IPS-18c (cell line): ENCODE measurements around the gene LLGL1.

Source experiments
- H3K4me3 ChIP-seq: 2 replicates; pipeline ENCODE4 v1.7.0; 2013; ENCODE audit warnings: low read depth, mild to moderate bottlenecking, low read length, moderate library complexity; ENCODE audit not compliant: insufficient read depth
- H3K9me3 ChIP-seq: one replicate; pipeline ENCODE4 v1.6.1; 2013; ENCODE audit warnings: mild to moderate bottlenecking, low read length, moderate library complexity; ENCODE audit not compliant: control insufficient read depth, insufficient read depth

Gene LLGL1

GRCh38 chr17:18256351-18256750 is 30.9 kb downstream of the LLGL1 start:
- H3K4me3 ChIP-seq, result no peak overlapping the region

GRCh38 chr17:18256776-18257175 is 31.3 kb downstream of the LLGL1 start:
- H3K4me3 ChIP-seq, result 0 out of 2 replicates have a peak overlapping the region, but pooled peaks have one; percentile 0
- H3K9me3 ChIP-seq, result no peaks in the 10 kb centered on the region

More at GRCh38 chr17:18256351-18256750, 30.9 kb downstream of the LLGL1 start:
- H3K9me3 ChIP-seq, result no peaks in the 10 kb centered on the region

- Histone ChIP-seq H3K4me3 (peak overlapping the region; percentile 98), H3K9me3 (no peaks in the 10 kb centered on the region)
Measured at GRCh38 chr17:18257268-18257981, 32.0 kb downstream of the LLGL1 start.

- peak overlapping the region; percentile 98 for H3K4me3 ChIP-seq
- no peaks in the 10 kb centered on the region for H3K9me3 ChIP-seq
Measured at GRCh38 chr17:18257982-18258355, 32.5 kb downstream of the LLGL1 start.

DNA sequence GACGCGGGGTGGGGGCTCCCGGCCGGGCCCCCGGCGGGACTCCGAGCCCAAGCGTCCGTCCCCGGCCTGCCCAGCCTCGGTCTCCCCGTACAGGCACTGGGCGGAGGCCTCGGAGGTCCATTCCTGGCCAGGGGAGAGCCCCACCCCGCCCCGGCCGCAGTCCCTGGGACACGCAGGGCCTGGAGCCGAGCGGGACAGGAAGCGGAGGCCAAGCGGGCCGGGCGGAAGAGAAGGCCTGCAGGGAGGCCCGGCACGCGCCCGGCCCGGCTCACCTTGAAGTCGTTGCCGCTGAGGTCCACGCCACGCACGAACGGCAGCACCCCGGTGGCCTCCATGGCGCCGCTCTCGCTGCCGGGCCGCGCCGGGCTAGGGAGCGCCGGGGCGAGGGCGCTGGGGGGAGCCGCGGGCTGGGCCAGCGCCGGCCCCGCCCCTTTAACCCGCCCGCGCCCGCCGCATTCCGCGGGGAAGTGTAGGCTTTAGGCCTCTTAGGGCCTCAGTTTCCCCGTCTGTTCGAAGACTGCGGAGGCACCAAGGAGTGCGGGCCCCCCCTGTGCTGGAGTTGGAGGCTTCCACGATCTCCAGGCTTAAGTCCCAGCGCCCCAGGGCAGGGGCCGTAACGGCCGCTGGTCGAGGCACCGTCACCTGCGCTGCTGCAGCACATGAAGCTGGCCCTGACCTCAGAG is 33.1 kb downstream of the LLGL1 start, which contains the start of gene FLII:
Gene FLII (minus strand): TSS at position 383 of the 683 bp plus-strand sequence. CDS start 48 bp downstream, at position 335.
- Histone ChIP-seq H3K9me3 (no peaks in the 10 kb centered on the region), H3K4me3 (peak within 1 kb of the TSS; percentile 98)

DNA sequence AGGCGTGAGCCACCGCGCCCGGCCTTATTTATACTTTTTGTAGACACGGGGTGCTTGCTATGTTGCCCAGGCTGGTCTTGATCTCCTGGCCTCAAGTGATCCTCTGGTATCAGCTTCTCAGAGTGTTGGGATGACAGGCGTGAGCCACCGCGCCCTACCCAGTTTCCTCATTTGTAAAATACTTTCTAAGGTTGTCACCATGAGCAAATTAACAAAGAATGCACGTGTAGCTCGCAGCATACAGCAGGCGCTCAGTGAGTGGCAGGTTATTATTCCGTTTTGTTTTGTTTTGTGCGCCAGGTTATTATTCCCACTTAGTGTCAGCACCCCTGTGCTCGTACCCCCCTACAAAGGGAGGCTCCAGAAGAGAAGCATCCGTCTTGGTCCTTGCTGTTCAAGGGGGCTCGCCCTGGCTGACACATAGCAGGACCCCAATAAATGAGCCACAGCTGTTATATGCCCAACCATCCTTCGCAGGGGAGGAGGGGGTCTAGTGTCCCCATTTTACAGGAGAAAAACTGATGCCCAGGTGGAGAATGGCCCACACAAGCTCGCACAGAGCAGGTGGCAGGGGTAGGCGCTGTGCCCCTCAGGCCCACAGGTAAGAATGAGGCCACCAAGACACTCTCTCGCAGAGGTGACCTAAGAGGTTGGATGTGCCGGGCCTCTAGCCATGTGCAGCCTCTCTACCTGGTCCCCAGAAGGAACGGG is 34.3 kb downstream of the LLGL1 start:
- H3K9me3 ChIP-seq, result no peaks in the 10 kb centered on the region
- H3K4me3 ChIP-seq, result peak overlapping the region; percentile 99; the same call in 1 of the 2 replicates

GRCh38 chr17:18260332-18261145 is 35.1 kb downstream of the LLGL1 start, which contains the start of gene MIEF2:
Gene MIEF2, plus strand, starts transcription at chr17:18260662. Its CDS starts 2,059 bp downstream, at chr17:18262721.
- H3K4me3 ChIP-seq, result peak within 1 kb of the TSS; percentile 99
- no peaks in the 10 kb centered on the region for H3K9me3 ChIP-seq

DNA sequence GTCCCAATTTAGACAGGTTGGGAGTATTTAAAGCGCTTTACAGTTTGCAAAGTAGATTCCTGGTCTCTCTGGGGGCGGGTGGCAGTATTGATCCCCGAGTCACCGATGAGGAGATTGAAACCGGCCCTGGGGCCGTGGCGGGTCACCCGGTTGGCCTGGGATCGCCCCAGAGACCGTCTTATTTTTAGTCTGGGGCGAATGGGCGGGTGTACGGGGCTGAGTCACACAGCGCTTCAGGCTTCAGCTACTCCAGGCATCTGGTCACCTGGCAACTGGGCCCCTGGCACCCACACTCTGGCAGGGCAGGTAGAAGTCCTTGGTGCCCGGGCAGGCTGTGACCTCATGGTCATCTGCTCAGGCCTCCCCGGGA is 35.7 kb downstream of the LLGL1 start:
- Histone ChIP-seq H3K9me3 (no peaks in the 10 kb centered on the region), H3K4me3 (peak overlapping the region; percentile 99)

DNA sequence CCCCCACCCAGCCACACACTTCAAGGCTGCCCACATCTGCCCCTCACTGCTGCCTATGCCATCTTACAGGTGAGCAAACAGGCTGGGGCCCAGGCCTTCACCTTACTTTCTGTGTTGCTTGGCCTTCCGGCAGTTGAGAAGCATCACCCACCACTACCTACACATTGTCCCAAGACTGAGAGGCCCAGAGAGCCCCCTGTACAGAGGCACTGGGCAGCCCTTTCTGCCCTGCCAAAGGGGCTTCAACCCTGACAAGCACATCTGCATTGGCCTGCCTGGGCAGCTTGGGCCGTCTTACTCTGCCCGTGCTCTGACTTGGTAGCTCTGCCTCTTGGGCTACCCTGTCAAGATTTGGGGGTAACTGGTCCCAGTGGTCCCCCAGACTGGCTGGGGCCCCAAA is 36.2 kb downstream of the LLGL1 start:
- no peaks in the 10 kb centered on the region for H3K9me3 ChIP-seq
- H3K4me3 ChIP-seq, result peak overlapping the region; percentile 99

DNA sequence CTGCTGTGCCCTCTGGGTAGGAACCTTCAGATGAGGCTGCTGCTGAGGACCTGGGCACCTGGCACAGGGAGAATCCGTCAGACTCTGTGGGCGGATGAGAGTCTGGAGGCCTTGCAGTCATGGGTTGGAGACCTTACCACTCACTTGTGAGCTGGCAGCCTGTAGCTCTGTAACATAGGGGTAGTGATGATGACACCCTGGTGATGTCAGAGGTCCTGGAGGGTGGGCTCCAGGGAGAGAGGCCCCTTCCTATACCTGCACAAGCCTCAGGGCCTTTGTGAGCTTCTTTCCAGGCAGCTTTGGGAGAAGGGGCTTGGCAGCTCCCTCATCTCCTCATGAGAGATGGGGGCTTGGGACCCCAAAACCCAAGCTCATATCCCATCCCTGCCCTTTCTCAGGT is 36.7 kb downstream of the LLGL1 start:
- Histone ChIP-seq H3K9me3 (no peaks in the 10 kb centered on the region), H3K4me3 (no peak overlapping the region)

DNA sequence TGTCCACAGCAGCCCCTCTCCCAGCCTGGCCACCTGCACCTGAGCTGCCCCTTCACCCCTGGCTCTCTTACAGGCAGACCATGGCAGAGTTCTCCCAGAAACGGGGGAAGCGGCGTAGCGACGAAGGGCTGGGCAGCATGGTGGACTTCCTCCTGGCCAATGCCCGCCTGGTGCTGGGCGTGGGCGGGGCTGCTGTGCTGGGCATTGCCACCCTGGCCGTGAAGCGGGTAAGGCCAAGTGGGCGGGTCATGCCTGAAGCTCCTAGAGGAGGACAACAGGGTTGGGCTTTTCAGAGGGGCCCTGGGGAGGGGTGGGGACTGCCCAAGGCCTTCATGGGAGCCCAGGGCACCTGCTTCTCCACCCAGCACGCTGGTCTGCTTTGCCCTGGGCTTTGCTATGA is 37.2 kb downstream of the LLGL1 start:
- H3K4me3 ChIP-seq, result no peak overlapping the region
- H3K9me3 ChIP-seq, result no peaks in the 10 kb centered on the region

DNA sequence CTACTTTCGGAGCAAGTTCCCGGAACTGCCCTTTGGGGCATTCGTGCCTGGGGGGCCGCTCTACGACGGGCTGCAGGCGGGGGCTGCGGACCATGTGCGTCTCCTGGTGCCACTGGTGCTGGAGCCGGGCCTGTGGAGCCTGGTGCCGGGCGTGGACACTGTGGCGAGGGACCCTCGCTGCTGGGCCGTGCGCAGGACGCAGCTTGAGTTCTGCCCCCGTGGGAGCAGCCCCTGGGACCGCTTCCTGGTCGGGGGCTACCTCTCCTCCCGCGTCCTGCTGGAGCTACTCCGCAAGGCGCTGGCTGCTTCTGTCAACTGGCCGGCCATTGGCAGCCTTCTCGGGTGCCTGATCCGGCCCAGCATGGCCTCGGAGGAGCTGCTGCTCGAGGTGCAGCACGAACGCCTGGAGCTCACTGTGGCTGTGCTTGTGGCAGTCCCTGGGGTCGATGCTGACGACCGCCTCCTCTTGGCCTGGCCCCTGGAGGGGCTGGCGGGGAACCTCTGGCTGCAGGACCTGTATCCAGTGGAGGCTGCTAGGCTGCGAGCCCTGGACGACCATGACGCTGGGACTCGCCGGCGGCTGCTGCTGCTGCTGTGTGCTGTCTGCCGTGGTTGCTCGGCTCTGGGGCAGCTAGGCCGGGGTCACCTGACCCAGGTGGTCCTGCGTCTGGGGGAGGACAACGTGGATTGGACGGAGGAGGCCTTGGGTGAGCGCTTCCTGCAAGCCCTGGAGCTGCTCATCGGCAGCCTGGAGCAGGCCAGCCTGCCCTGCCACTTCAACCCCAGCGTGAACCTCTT is 38.6 kb downstream of the LLGL1 start:
- H3K4me3 ChIP-seq, result no peak overlapping the region

GRCh38 chr17:18267366-18267765 is 41.9 kb downstream of the LLGL1 start:
- Histone ChIP-seq H3K4me3 (no peak overlapping the region), H3K9me3 (no peaks in the 10 kb centered on the region)

More for the DNA sequence above, 38.6 kb downstream of the LLGL1 start:
- no peaks in the 10 kb centered on the region for H3K9me3 ChIP-seq

DNA sequence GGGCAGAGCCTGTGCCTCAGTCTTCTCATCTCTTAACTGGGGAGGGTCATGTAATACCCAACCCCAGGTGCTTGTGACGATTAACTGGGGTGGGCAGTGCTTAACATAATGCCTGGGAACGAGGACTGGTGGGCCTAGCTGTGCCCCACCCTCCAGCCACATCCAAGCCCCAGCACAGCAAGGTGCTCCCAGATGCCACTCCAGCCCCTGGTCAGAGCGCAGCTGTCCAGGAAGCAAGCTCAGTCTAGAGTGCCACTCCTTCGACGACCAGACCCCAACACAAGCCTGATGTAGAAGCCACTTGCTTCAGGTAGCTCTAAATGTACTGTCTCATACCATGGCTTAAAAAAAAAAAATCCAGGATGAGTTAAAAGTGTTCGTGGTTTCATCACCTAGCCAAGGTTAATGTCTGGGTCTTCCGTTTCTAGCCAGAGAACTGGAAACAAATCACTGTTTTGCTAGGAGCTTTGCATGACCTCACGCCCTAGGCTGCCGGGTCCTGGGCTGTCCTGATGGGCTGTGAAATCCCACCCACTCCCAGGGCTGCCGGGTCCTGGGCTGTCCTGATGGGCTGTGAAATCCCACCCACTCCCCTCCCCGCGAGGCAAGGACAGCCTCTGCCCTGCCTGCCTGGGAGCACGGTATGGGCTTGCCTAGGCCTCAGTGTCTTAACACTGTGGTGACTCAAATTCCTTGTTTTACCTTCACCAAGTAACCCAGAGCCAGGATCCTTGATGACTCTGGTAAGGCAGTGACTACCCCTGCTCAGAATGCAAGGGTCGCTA is 42.7 kb downstream of the LLGL1 start:
- no peak overlapping the region for H3K4me3 ChIP-seq
- H3K9me3 ChIP-seq, result no peaks in the 10 kb centered on the region

DNA sequence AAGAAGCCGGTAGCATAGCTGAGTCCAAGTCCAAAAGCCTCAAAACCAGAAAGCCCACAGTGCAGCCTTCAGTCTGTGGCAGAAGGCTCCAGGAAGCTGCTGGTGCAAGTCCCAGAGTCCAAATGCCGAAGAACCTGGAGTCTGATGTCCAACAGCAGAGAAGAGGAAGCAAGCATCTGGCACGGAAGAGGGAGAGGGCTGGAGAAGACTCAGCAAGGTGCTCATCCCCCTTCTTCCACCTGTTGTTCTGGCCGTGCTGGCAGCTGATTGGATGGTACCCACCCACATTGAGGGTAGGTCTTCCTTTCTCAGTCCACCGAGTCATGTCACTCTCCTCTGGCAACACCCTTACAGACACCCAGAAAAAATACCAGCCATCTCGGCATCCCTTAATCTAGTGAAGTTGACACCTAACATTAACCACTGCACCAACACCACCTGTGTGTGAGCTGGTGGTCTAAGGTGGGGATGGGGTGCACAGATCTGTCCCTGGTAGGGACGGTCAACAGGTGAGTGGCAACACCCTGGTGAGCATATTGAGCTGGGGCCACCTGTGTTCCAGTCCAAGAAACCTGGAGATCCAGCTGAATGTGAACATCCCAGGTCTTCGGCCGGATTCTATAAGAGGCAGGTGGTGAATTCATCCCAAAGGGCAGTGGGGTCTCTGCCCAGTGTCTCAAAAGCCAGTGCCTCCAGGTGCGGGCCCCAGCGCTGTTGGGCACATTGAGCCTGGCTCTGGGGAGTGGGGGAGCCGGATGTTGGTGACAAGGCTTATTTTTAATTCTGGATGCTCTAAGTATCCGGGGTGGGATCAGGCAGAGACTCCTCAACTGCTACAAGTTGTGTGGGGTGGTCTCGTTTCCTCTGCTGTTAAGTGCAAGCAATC is 44.9 kb downstream of the LLGL1 start:
- Histone ChIP-seq H3K4me3 (no peak overlapping the region), H3K9me3 (no peaks in the 10 kb centered on the region)
